Keratinocyte (primary cell): ENCODE results near the gene C3orf20.

Experiments used
- EZH2 ChIP-seq: IDR thresholded peaks from one replicate; pipeline ENCODE4 v1.6.1; 2012; ENCODE audit warnings: inconsistent platforms, mild to moderate bottlenecking, low read length, moderate library complexity
- TF ChIP-seq, protein P1 (sequence below), 3 experiments: IDR thresholded peaks in 1 of 3; conservative IDR thresholded peaks in 1 of 3; optimal IDR thresholded peaks in 1 of 3; 2 replicates in 2 of 3; 3 replicates in 1 of 3; pipeline versions ENCODE3 to v1.5.1; 2011; ENCODE audit warnings: low read length in 3 of 3, mild to moderate bottlenecking in 3 of 3, moderate library complexity in 2 of 3, control low read depth in 1 of 3, inconsistent platforms in 1 of 3; ENCODE audit not compliant: insufficient read depth in 2 of 3; ENCODE audit errors: extremely low read depth in 1 of 3

DNA sequence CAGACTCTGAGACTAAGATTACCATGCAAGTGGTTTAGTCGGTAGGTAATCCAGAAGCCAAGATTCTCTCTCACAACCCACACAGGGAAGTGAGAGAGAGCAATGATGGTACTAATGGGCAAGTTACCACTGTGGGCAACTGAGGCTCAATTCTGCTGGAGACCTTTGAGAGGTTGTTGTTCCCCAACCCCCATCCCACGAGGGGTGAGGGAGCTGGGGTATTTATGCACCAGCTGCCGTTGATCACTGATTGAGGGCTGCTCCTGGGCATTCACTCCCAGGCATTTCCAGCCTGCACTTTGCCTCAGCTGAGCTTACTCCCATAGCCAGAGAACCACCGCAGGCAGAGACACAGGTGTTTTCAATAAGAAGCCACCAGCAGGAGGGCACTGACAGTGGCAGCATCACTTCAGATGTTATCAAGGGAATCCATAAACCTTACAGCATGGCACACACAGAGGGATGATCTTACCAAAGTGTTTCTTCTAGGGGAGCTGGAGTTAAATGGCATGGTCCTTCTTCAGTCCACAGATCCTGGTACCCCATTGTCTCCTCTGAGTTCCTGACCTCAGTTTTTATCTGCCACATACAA lies 38.3 kb upstream of the C3orf20 start:
- TF ChIP-seq, protein P1, sequence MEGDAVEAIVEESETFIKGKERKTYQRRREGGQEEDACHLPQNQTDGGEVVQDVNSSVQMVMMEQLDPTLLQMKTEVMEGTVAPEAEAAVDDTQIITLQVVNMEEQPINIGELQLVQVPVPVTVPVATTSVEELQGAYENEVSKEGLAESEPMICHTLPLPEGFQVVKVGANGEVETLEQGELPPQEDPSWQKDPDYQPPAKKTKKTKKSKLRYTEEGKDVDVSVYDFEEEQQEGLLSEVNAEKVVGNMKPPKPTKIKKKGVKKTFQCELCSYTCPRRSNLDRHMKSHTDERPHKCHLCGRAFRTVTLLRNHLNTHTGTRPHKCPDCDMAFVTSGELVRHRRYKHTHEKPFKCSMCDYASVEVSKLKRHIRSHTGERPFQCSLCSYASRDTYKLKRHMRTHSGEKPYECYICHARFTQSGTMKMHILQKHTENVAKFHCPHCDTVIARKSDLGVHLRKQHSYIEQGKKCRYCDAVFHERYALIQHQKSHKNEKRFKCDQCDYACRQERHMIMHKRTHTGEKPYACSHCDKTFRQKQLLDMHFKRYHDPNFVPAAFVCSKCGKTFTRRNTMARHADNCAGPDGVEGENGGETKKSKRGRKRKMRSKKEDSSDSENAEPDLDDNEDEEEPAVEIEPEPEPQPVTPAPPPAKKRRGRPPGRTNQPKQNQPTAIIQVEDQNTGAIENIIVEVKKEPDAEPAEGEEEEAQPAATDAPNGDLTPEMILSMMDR (optimal IDR thresholded peaks at IDR 0.05 in 1 of 3, IDR thresholded peaks at IDR 0.05 in 1 of 3, conservative IDR thresholded peaks at IDR 0.05 in 1 of 3; ENCODE audit: extremely low read depth in 1 of 3, insufficient read depth in 2 of 3, low read length in 3 of 3) = no peak
- no peak for TF ChIP-seq EZH2
